Kidney capillary endothelial cell (primary cell): ENCODE data around the gene HOXB4.

ENCODE experiments used
- DNase-seq: peaks from one replicate; pipeline ENCODE4 v3.0.0-alpha.2; 2018; ENCODE audit warnings: low spot score

The HOXB4 gene

GRCh38 chr17:48571826-48572417 lies 6.2 kb downstream of the HOXB4 start:
- DNase-seq: no peak

GRCh38 chr17:48571024-48571818 lies 6.9 kb downstream of the HOXB4 start:
- no peak for DNase-seq

- DNase-seq: no peak
Measured at GRCh38 chr17:48570325-48571023, 7.7 kb downstream of the HOXB4 start.

GRCh38 chr17:48569674-48570324 lies 8.4 kb downstream of the HOXB4 start:
- DNase-seq: no peak

- DNase-seq: no peak
Measured at GRCh38 chr17:48569240-48569582, 8.9 kb downstream of the HOXB4 start.

- no peak for DNase-seq
Measured at GRCh38 chr17:48568499-48569239, 9.5 kb downstream of the HOXB4 start.

- no peak for DNase-seq
Measured at GRCh38 chr17:48567646-48568354, 10.3 kb downstream of the HOXB4 start.

GRCh38 chr17:48567209-48567608 lies 10.9 kb downstream of the HOXB4 start:
- no peak for DNase-seq

- no peak for DNase-seq
Measured at GRCh38 chr17:48566717-48567116, 11.4 kb downstream of the HOXB4 start.

GRCh38 chr17:48565925-48566710 lies 12.0 kb downstream of the HOXB4 start:
- DNase-seq: no peak

GRCh38 chr17:48565022-48565554 lies 13.1 kb downstream of the HOXB4 start:
- DNase-seq: no peak

GRCh38 chr17:48564188-48565021 lies 13.7 kb downstream of the HOXB4 start:
- DNase-seq: no peak

GRCh38 chr17:48563867-48564187 lies 14.3 kb downstream of the HOXB4 start:
- DNase-seq: no peak

GRCh38 chr17:48563385-48563838 lies 14.7 kb downstream of the HOXB4 start:
- no peak for DNase-seq

- no peak for DNase-seq
Measured at GRCh38 chr17:48562934-48563333, 15.2 kb downstream of the HOXB4 start.

GRCh38 chr17:48561884-48562810 lies 16.0 kb downstream of the HOXB4 start:
- DNase-seq: no peak

GRCh38 chr17:48559840-48560817 lies 18.0 kb downstream of the HOXB4 start:
- no peak for DNase-seq
